Neural cell (in vitro differentiated cells): Measurements from ENCODE around the gene NSF. TPM values are rescaled to one million over a fixed set of nuclear protein-coding genes. Genes with fewer than 3 reads are reported as not detected.

ENCODE experiments used
- H2AFZ ChIP-seq: fragments of 200-600, 300-800 bp; sonication (generic), shearing (Covaris generic); 2 replicates; pipeline ENCODE4 v1.6.0; 2014; ENCODE audit warnings: low read depth, mild to moderate bottlenecking, antibody characterized with exemption, low read length, moderate library complexity
- H3F3A ChIP-seq: fragments of 200-600 bp; shearing (Covaris generic); 2 replicates; pipeline ENCODE4 v1.6.1; 2016; ENCODE audit warnings: mild to moderate bottlenecking, moderate library complexity, mixed read lengths, antibody characterized with exemption, low read length; ENCODE audit not compliant: insufficient read depth, poor library complexity, severe bottlenecking
- H3K27ac ChIP-seq: fragments of 200-600, 300-800 bp; sonication (generic), shearing (Covaris generic); 2 replicates; pipeline ENCODE4 v1.5.1; 2014; ENCODE audit warnings: mild to moderate bottlenecking, low read length, moderate library complexity
- H3K27me3 ChIP-seq: fragments of 300-800, 200-600 bp; sonication (generic), shearing (Covaris generic); 2 replicates; pipeline ENCODE4 v1.6.0; 2014; ENCODE audit warnings: mild to moderate bottlenecking, low read depth, low read length, moderate library complexity; ENCODE audit not compliant: insufficient read depth
- H3K36me3 ChIP-seq: fragments of 300-800, 200-600 bp; sonication (generic), shearing (Covaris generic); 2 replicates; pipeline ENCODE4 v1.5.1; 2014; ENCODE audit warnings: mild to moderate bottlenecking, antibody characterized with exemption, low read length, moderate library complexity; ENCODE audit not compliant: insufficient read depth
- H3K4me2 ChIP-seq: fragments of 300-800, 200-600 bp; sonication (generic), shearing (Covaris generic); 2 replicates; pipeline ENCODE4 v1.6.0; 2014; ENCODE audit warnings: mild to moderate bottlenecking, low read length
- H3K4me3 ChIP-seq: fragments of 300-800, 200-600 bp; sonication (generic), shearing (Covaris generic); 2 replicates; pipeline ENCODE4 v1.5.1; 2014; ENCODE audit warnings: mild to moderate bottlenecking, low read length, moderate library complexity
- H3K79me2 ChIP-seq: fragments of 200-600 bp; shearing (Covaris generic); replicated peaks from 2 replicates; pipeline ENCODE4 v1.6.0; 2014; ENCODE audit warnings: mild to moderate bottlenecking, low read length, moderate library complexity; ENCODE audit not compliant: insufficient read depth
- H3K9ac ChIP-seq: fragments of 300-800, 200-600 bp; sonication (generic), shearing (Covaris generic); 2 replicates; pipeline ENCODE4 v1.6.1; 2016; ENCODE audit warnings: mild to moderate bottlenecking, low read length, mixed read lengths
- H3K9me2 ChIP-seq: fragments of 200-600 bp; shearing (Covaris generic); 2 replicates; pipeline ENCODE4 v1.6.1; 2016; ENCODE audit warnings: mild to moderate bottlenecking, low read length, mixed read lengths; ENCODE audit not compliant: insufficient read depth
- H3K9me3 ChIP-seq: fragments of 200-600, 300-800 bp; sonication (generic), shearing (Covaris generic); 2 replicates; pipeline ENCODE4 v1.6.1; 2016; ENCODE audit warnings: mild to moderate bottlenecking, mixed run types, low read length, moderate library complexity, mixed read lengths
- H4K20me1 ChIP-seq: fragments of 200-600 bp; shearing (Covaris generic); 2 replicates; pipeline ENCODE4 v1.6.1; 2016; ENCODE audit warnings: mild to moderate bottlenecking, mixed run types; ENCODE audit not compliant: insufficient read depth
- CTCF ChIP-seq: fragments of 450-650 bp; IDR thresholded peaks from 2 replicates; pipeline ENCODE4 v1.5.1; 2014; ENCODE audit warnings: antibody characterized with exemption, mild to moderate bottlenecking, moderate library complexity; ENCODE audit not compliant: poor library complexity, severe bottlenecking
- EP300 ChIP-seq: fragments of 450-650 bp; conservative IDR thresholded peaks from 2 replicates; pipeline ENCODE4 v1.6.1; 2014; ENCODE audit warnings: antibody characterized with exemption, mild to moderate bottlenecking, moderate library complexity; ENCODE audit not compliant: poor library complexity, severe bottlenecking
- EZH2 ChIP-seq: fragments of 200-600, 300-800 bp; shearing (Covaris generic), sonication (generic); IDR thresholded peaks from 2 replicates; pipeline ENCODE4 v1.6.1; 2014; ENCODE audit warnings: antibody characterized with exemption, low read length, borderline replicate concordance, mild to moderate bottlenecking; ENCODE audit not compliant: insufficient read depth, poor library complexity, severe bottlenecking
- MXI1 ChIP-seq: fragments of 450-650 bp; conservative IDR thresholded peaks from 2 replicates; pipeline ENCODE4 v1.6.1; 2014; ENCODE audit warnings: antibody characterized with exemption, mild to moderate bottlenecking; ENCODE audit not compliant: poor library complexity, severe bottlenecking
- POLR2AphosphoS5 ChIP-seq: IDR thresholded peaks from 2 replicates; pipeline ENCODE4 v1.6.1; 2012
- RAD21 ChIP-seq: fragments of 450-650 bp; conservative IDR thresholded peaks from 2 replicates; pipeline ENCODE4 v1.6.1; 2014; ENCODE audit warnings: antibody characterized with exemption, mild to moderate bottlenecking, moderate library complexity
- REST ChIP-seq: IDR thresholded peaks from 2 replicates; pipeline ENCODE4 v1.6.1; 2012; ENCODE audit warnings: borderline replicate concordance
- SMC3 ChIP-seq: fragments of 450-650 bp; conservative IDR thresholded peaks from 2 replicates; pipeline ENCODE4 v1.6.1; 2014; ENCODE audit warnings: antibody characterized with exemption, mild to moderate bottlenecking, moderate library complexity; ENCODE audit not compliant: poor library complexity
- TAF1 ChIP-seq: IDR thresholded peaks from 2 replicates; pipeline ENCODE4 v1.6.1; 2012; ENCODE audit warnings: low read depth
- polyA plus RNA-seq: library from polyadenylated mRNA; depleted of rRNA; stranded (reverse); fragments of >200 nt; gene quantifications from 2 replicates; pipeline ENCODE4 v1.2.3, GENCODE V29; 2014

NSF gene
- polyA plus RNA-seq, 1 donor from 2014 or later, result 98.6 TPM

- H3K4me2 ChIP-seq, result no peak overlapping the region
These were observed 129.4 kb downstream of the NSF start for GRCh38 chr17:46719891-46720290.

GRCh38 chr17:46720408-46720807, 129.9 kb downstream of the NSF start:
- no peaks in the 10 kb centered on the region for H3K27me3 ChIP-seq
- no peaks in the 10 kb centered on the region for H3K79me2 ChIP-seq
- H3K9me2 ChIP-seq, result no peaks in the 10 kb centered on the region
- H3K9me3 ChIP-seq, result no peaks in the 10 kb centered on the region
- H4K20me1 ChIP-seq, result no peaks in the 10 kb centered on the region
- peaks cover 11% of the 10 kb centered on the region for H3K36me3 ChIP-seq
- H3K4me2 ChIP-seq, result no peak overlapping the region
- no peak overlapping the region for H3K9ac ChIP-seq
- H3K27ac ChIP-seq, result no peak overlapping the region
- no peak overlapping the region for H2AFZ ChIP-seq
- no peak overlapping the region for H3K4me3 ChIP-seq
- no peaks in the 10 kb centered on the region for H3F3A ChIP-seq
- TF ChIP-seq RAD21 (no peak), EP300 (no peak), TAF1 (no peak), SMC3 (no peak), MXI1 (no peak), REST (no peak), EZH2 (no peak), POLR2AphosphoS5 (no peak)

More at GRCh38 chr17:46719891-46720290, 129.4 kb downstream of the NSF start:
- H2AFZ ChIP-seq, result no peak overlapping the region
- H3K79me2 ChIP-seq, result no peaks in the 10 kb centered on the region
- H3K9me3 ChIP-seq, result no peaks in the 10 kb centered on the region
- no peak overlapping the region for H3K27ac ChIP-seq
- TF ChIP-seq EP300, result no peak
- TF ChIP-seq TAF1, result no peak
- no peak for TF ChIP-seq SMC3
- no peak for TF ChIP-seq EZH2
- no peak for TF ChIP-seq POLR2AphosphoS5
- TF ChIP-seq CTCF, result no peak
- TF ChIP-seq MXI1, result no peak
- TF ChIP-seq REST, result no peak
- no peak for TF ChIP-seq RAD21
- H4K20me1 ChIP-seq, result no peaks in the 10 kb centered on the region
- no peaks in the 10 kb centered on the region for H3K9me2 ChIP-seq
- no peaks in the 10 kb centered on the region for H3K27me3 ChIP-seq
- no peaks in the 10 kb centered on the region for H3F3A ChIP-seq
- H3K9ac ChIP-seq, result no peak overlapping the region
- no peak overlapping the region for H3K4me3 ChIP-seq
- peaks cover 11% of the 10 kb centered on the region for H3K36me3 ChIP-seq
